Activated CD4-positive, alpha-beta T cell treated with anti-CD3 and anti-CD28 coated beads, Interleukin-2, amount 10 ng/mL, durations not matched to agents 7 days and 5 days (primary cell): Measurements from ENCODE around the gene CNPPD1. TPM values are rescaled to one million over a fixed set of nuclear protein-coding genes. Genes with fewer than 3 reads are reported as not detected.

Source experiments
- CTCF ChIA-PET: fragments of 350-600 bp; sonication (Branson Sonifier 250); formaldehyde crosslinking; loops from one replicate; lab custom pipeline; 2021; ENCODE audit warnings: antibody characterized with exemption; lab: Charles Lee
- POLR2A ChIA-PET: fragments of 350-600 bp; sonication (Branson Sonifier 250); formaldehyde crosslinking; loops from one replicate; lab custom pipeline; 2021; ENCODE audit warnings: antibody characterized with exemption; lab: Charles Lee
- DNase-seq: peaks from one replicate; pipeline ENCODE4 v3.0.0-alpha.2; 2020
- H3K27ac Mint-ChIP-seq: one replicate; pipeline ENCODE4 v1.8.0; 2021; ENCODE audit warnings: mild to moderate bottlenecking, moderate library complexity, mixed read lengths
- H3K27me3 Mint-ChIP-seq: one replicate; pipeline ENCODE4 v1.8.0; 2021; ENCODE audit warnings: mixed read lengths
- H3K36me3 Mint-ChIP-seq: one replicate; pipeline ENCODE4 v1.8.0; 2021; ENCODE audit warnings: low read depth, mixed read lengths
- H3K4me1 Mint-ChIP-seq: one replicate; pipeline ENCODE4 v1.8.0; 2021; ENCODE audit warnings: mixed read lengths
- H3K4me3 Mint-ChIP-seq: one replicate; pipeline ENCODE4 v1.8.0; 2021; ENCODE audit warnings: mild to moderate bottlenecking, moderate library complexity, mixed read lengths
- H3K9me3 Mint-ChIP-seq: one replicate; pipeline ENCODE4 v1.8.0; 2021; ENCODE audit warnings: mixed read lengths
- total RNA-seq, 2 experiments: library from RNA; stranded (reverse); gene quantifications; one replicate each; pipeline ENCODE4 v1.2.3, GENCODE V29; 2021

The CNPPD1 gene
- total RNA-seq, result 10 to 100 TPM; 79.6 to 79.8 TPM

DNA sequence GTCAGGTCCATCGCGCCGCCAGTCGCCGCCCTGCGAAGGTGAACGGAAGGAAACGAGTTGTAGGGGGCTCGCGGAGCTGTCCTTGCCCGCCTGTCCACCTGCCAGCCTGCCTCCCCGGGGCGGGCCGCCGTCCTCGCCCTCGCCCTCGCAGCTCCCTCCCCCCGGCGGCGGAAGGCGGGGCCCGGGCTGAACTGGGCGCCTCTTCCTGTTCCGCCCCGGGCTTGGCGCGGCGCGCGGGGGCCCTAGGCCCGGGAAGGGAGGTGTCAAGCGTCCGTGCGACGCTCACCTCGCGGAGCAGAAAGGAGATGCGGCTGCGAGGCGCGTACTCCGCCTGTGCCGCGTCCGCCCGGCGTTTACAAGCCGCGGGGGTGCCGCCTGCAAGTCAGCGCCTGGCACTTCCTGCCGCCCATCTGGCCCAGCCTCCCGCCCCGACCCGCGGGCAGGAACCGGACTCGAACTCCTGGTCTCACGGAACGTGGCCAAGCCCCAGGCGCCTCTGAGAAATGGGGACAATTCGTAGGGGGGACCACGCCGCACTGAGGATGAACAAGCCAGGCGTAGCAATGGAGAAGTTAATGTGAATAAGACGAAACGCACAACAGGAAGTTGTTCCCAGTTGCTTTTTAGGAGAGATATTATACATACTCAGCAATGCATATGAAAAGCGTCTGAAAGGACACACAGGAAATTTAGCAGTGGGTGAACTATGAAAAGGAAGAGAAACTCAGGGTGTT, at the start of gene CNPPD1:
Gene CNPPD1 (minus strand): TSS at position 108 of the 734 bp plus-strand sequence. CDS start 97 bp downstream, at position 11.
- peaks cover 55% of the 10 kb centered on the region for H3K36me3 Mint-ChIP-seq

DNA sequence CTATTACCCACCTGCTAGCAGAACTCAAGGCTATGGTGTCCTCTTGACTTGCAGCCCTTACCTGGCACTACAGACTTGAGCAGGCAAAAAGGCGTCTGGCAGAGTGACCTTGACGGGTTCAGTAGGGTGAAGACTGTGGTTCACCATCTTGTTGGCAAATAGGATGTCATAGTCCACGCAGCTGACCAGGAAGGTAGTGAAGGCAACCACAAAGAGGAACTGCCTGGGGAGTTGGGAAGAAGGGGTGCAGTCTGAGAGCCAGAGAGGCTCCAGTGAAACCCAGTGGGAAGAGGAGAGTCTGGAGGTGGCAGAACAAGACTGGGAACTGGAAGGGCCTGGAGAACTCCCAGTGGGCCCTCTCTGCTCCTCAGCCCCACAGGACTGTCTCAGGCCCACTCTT, 48.6 kb upstream of the CNPPD1 start:
- peaks cover 31% of the 10 kb centered on the region for H3K4me1 Mint-ChIP-seq
- H3K9me3 Mint-ChIP-seq, result no peaks in the 10 kb centered on the region
- H3K4me3 Mint-ChIP-seq, result no peak overlapping the region
- CTCF ChIA-PET, result interaction anchor here (1.6 to 2.2 kb wide), 5 partner anchors 8 to 54 kb away, joined by 3 to 7 read pairs (median 5); partner anchors contain the start of genes DNAJB2, GLB1L and STK16
- no peak for DNase-seq
- no peaks in the 10 kb centered on the region for H3K27me3 Mint-ChIP-seq
- H3K27ac Mint-ChIP-seq, result no peak overlapping the region
- H3K36me3 Mint-ChIP-seq, result peaks cover 57% of the 10 kb centered on the region
- POLR2A ChIA-PET, result no interaction called here

More for the DNA sequence above, at the start of gene CNPPD1:
- Mint-ChIP-seq H3K9me3 (no peaks in the 10 kb centered on the region), H3K27ac (peak within 1 kb of the TSS; percentile 98), H3K27me3 (no peaks in the 10 kb centered on the region), H3K4me3 (peak within 1 kb of the TSS; percentile 87), H3K4me1 (peaks cover 62% of the 10 kb centered on the region)
- POLR2A ChIA-PET, result interaction anchor here (0.7 kb wide), 1 partner anchor 118 kb away, joined by 4 read pairs; no protein-coding TSS in a partner anchor
- CTCF ChIA-PET, result interaction anchor here (0.6 to 6.7 kb wide), 16 partner anchors 11 to 226 kb away, joined by 3 to 37 read pairs (median 5); partner anchors contain the start of genes ABCB6, ANKZF1, ATG9A and DNAJB2
- peak; percentile 88 for DNase-seq

DNA sequence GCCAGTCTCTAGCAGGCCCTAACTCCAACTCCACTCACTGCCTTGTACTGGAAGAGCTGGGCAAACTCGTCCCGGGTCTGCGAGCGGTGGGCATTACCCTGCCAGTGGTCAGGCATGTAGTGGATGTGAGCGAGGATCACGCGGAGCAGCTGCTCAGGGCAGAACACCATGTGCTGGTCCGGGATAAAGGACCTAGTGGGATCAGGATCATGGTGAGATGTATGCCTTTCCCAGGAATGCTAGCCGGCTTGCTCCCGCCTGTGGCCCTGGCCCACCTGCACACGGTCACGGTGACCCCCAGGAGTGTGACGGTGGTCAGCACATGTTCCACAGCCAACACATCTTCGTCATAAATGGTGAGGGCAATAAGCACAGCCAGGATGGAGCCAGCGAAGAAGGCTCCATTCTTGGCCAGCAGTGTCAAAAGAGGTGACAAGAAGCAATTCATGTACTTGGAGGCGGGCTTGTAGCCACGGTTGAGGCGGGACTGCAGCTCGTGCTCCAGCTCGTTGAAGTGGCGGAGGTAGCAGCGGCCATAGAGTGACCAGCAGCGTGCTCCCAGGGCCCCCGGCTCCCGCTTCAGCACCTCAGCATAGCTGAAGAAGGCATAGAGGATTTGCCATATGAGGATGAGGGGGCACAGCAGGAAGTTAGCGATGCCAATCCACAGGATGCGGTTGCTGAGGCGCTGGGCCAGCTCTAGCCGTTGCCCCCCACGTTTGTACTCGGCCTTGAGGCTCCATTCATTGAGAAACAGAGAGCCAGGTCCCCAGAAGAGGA, 47.3 kb upstream of the CNPPD1 start:
- POLR2A ChIA-PET, result interaction anchor here (0.6 kb wide), 1 partner anchor 20 kb away, joined by 4 read pairs; no protein-coding TSS in a partner anchor
- Mint-ChIP-seq H3K9me3 (no peaks in the 10 kb centered on the region), H3K36me3 (peaks cover 58% of the 10 kb centered on the region), H3K4me1 (peaks cover 29% of the 10 kb centered on the region), H3K27me3 (no peaks in the 10 kb centered on the region), H3K27ac (no peak overlapping the region), H3K4me3 (no peak overlapping the region)
- CTCF ChIA-PET, result interaction anchor here (0.8 to 1.8 kb wide), 6 partner anchors 7 to 85 kb away, joined by 3 to 7 read pairs (median 3); partner anchors contain the start of genes DNAJB2 and PTPRN
- DNase-seq, result no peak

GRCh38 chr2:219221957-219222518, 45.3 kb upstream of the CNPPD1 start:
- H3K27me3 Mint-ChIP-seq, result no peaks in the 10 kb centered on the region
- H3K36me3 Mint-ChIP-seq, result peaks cover 54% of the 10 kb centered on the region
- no peak overlapping the region for H3K27ac Mint-ChIP-seq
- no peaks in the 10 kb centered on the region for H3K9me3 Mint-ChIP-seq
- H3K4me3 Mint-ChIP-seq, result no peak overlapping the region
- DNase-seq, result no peak
- peaks cover 21% of the 10 kb centered on the region for H3K4me1 Mint-ChIP-seq
- ChIA-PET CTCF (interaction anchor here (1.2 to 2.9 kb wide), 6 partner anchors 14 to 73 kb away, joined by 3 to 8 read pairs (median 4); partner anchors contain the start of gene ZFAND2B), POLR2A (no interaction called here)

DNA sequence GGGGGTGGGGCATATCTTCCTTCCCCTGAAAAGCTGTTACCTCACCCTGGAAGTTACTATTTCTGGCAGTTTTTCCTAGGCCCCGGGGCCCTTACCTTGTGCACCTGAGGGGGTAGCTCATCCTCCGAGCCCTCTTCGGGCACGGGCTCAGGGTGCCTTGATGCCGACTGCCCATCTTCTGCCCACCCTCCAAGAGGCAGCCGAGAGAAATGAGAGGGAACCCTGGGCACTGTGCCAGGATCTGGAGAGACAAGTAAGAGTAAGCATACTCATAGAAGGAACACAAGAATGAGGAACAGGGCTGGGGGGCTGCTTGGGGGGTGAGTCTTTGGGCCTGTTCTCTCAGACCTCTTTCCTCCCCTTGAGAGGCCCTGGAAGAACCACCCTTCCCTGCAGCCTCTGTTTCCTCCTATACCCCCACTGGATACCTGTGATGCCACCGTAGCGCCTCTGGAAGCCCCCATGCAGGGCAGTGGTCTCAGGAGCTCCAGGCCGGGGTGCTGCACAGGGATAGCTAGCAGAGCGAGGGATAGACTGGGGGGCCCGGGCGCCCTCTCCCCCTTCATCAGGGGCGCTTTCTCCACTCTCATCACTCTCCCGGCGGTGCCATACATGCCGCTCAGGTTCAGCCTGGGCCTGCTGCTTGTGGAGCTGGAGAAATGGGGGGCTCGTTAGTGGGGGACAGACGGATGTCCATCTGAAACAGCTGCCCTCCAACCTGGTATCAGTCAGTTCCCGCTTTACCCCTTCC, 44.1 kb upstream of the CNPPD1 start:
- no peaks in the 10 kb centered on the region for H3K9me3 Mint-ChIP-seq
- CTCF ChIA-PET, result interaction anchor here (1.0 to 2.9 kb wide), 6 partner anchors 9 to 74 kb away, joined by 3 to 8 read pairs (median 4); partner anchors contain the start of gene ZFAND2B
- POLR2A ChIA-PET, result no interaction called here
- no peak overlapping the region for H3K4me3 Mint-ChIP-seq
- H3K36me3 Mint-ChIP-seq, result peaks cover 47% of the 10 kb centered on the region
- DNase-seq, result no peak
- H3K27me3 Mint-ChIP-seq, result no peaks in the 10 kb centered on the region
- no peak overlapping the region for H3K27ac Mint-ChIP-seq
- peaks cover 26% of the 10 kb centered on the region for H3K4me1 Mint-ChIP-seq

GRCh38 chr2:219219784-219220532, 43.2 kb upstream of the CNPPD1 start:
- peaks cover 40% of the 10 kb centered on the region for H3K36me3 Mint-ChIP-seq
- POLR2A ChIA-PET, result no interaction called here

GRCh38 chr2:219218732-219219701, 42.3 kb upstream of the CNPPD1 start, which contains the start of gene ABCB6:
Gene ABCB6, minus strand, starts transcription at chr2:219218958. Its CDS starts 285 bp downstream, at chr2:219218673.
- Mint-ChIP-seq H3K36me3 (peaks cover 38% of the 10 kb centered on the region), H3K27me3 (no peaks in the 10 kb centered on the region), H3K4me1 (peaks cover 25% of the 10 kb centered on the region), H3K4me3 (peak within 1 kb of the TSS; percentile 71), H3K27ac (peak within 1 kb of the TSS; percentile 86), H3K9me3 (no peaks in the 10 kb centered on the region)
- ChIA-PET POLR2A (interaction anchor here (0.6 to 1.5 kb wide), 2 partner anchors 10 to 42 kb away, joined by 3 read pairs; no protein-coding TSS in a partner anchor), CTCF (interaction anchor here (0.5 to 2.9 kb wide), 14 partner anchors 10 to 1077 kb away, joined by 3 to 8 read pairs (median 4); partner anchors contain the start of genes ANKZF1, ATG9A, CNPPD1 and GLB1L)
- peak; percentile 89 for DNase-seq

More at GRCh38 chr2:219219784-219220532, 43.2 kb upstream of the CNPPD1 start:
- Mint-ChIP-seq H3K9me3 (no peaks in the 10 kb centered on the region), H3K27me3 (no peaks in the 10 kb centered on the region), H3K27ac (no peak overlapping the region), H3K4me1 (peaks cover 24% of the 10 kb centered on the region), H3K4me3 (peak overlapping the region; percentile 8)
- no peak for DNase-seq
- CTCF ChIA-PET, result interaction anchor here (1.0 to 2.9 kb wide), 6 partner anchors 12 to 79 kb away, joined by 3 to 8 read pairs (median 4); no protein-coding TSS in a partner anchor

DNA sequence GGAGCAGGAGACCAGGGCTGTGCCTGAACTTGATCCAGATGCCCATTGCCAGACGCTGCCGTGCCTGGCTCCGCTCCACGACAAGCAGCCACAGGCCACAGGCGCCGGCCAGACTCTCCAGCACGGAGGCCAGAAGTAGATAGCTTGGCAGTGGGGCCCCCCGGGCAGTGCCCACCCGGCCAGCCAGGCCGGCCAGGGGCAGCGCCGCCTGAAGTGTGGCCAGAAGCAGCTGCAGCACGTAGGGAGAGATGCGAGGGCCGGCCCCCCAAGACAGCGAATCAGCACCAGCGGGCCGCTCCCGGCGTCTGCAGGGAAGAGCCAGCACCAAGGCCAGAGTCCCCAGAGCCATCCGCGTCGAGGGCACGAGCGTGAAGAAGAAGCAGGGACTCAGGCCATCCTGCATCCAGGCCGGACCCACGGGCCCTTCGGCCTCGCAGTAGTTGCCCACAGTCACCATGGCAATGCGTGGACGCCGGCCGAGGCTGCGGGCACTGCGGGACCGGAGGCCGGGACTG, 41.5 kb upstream of the CNPPD1 start:
- peak overlapping the region; percentile 86 for H3K27ac Mint-ChIP-seq
- H3K4me1 Mint-ChIP-seq, result peaks cover 25% of the 10 kb centered on the region
- DNase-seq, result peak; percentile 25
- peak overlapping the region; percentile 71 for H3K4me3 Mint-ChIP-seq
- peaks cover 34% of the 10 kb centered on the region for H3K36me3 Mint-ChIP-seq
- H3K27me3 Mint-ChIP-seq, result no peaks in the 10 kb centered on the region
- ChIA-PET POLR2A (interaction anchor here (0.6 to 1.5 kb wide), 2 partner anchors 11 to 43 kb away, joined by 3 read pairs; no protein-coding TSS in a partner anchor), CTCF (interaction anchor here (0.7 to 2.2 kb wide), 14 partner anchors 9 to 653 kb away, joined by 3 to 6 read pairs (median 4); partner anchors contain the start of genes ANKZF1, ATG9A, CNPPD1 and GLB1L)
- H3K9me3 Mint-ChIP-seq, result no peaks in the 10 kb centered on the region

- ChIA-PET CTCF (interaction anchor here (0.5 to 2.2 kb wide), 8 partner anchors 8 to 78 kb away, joined by 3 to 8 read pairs (median 4); partner anchors contain the start of genes NHEJ1 and ZFAND2B), POLR2A (no interaction called here)
- no peak for DNase-seq
- Mint-ChIP-seq H3K27me3 (no peaks in the 10 kb centered on the region), H3K4me3 (no peak overlapping the region), H3K9me3 (no peaks in the 10 kb centered on the region), H3K27ac (peak overlapping the region; percentile 70), H3K4me1 (peaks cover 31% of the 10 kb centered on the region), H3K36me3 (peaks cover 31% of the 10 kb centered on the region)
Observed at GRCh38 chr2:219216535-219216915, 39.8 kb upstream of the CNPPD1 start.
